Measurements from ENCODE around the gene PSMB10. TPM values are rescaled to one million over a fixed set of nuclear protein-coding genes. Genes with fewer than 3 reads are reported as not detected.

Gene PSMB10
- total RNA-seq, 1 donor from 2014 or later, result 28.7 TPM

- Histone ChIP-seq H3K27ac (ENCODE audit: low read depth, low read length) (no peak overlapping the region), H3K4me1 (ENCODE audit: control insufficient read depth in 3 of 3, insufficient read depth in 3 of 3, low read length in 3 of 3) (peaks cover 20 to 31% (median 31%) of the 10 kb centered on the region in 3 donors), H3K4me3 (ENCODE audit: low read length in 3 of 3) (no peak overlapping the region), H3K27me3 (ENCODE audit: control insufficient read depth in 3 of 3, insufficient read depth in 3 of 3, low read length in 3 of 3) (no peaks in the 10 kb centered on the region), H3K9me3 (ENCODE audit: control insufficient read depth in 3 of 3, low read length in 3 of 3) (no peaks in the 10 kb centered on the region), H3K9ac (ENCODE audit: low read depth in 1 of 3, low read length in 3 of 3) (no peak overlapping the region), H3K36me3 (ENCODE audit: control insufficient read depth in 3 of 3, insufficient read depth in 3 of 3, low read length in 3 of 3) (peaks cover 82 to 84% (median 83%) of the 10 kb centered on the region in 3 donors)
These were observed 13.7 kb upstream of the PSMB10 start for GRCh38 chr16:67950335-67950843.

- H3K4me1 ChIP-seq (ENCODE audit: control insufficient read depth in 3 of 3, insufficient read depth in 3 of 3, low read length in 3 of 3), result peaks cover 25 to 35% (median 35%) of the 10 kb centered on the region in 3 donors
- H3K9me3 ChIP-seq (ENCODE audit: control insufficient read depth in 3 of 3, low read length in 3 of 3), result no peaks in the 10 kb centered on the region
- no peak overlapping the region for H3K27ac ChIP-seq (ENCODE audit: low read depth, low read length)
- no peak overlapping the region for H3K9ac ChIP-seq (ENCODE audit: low read depth in 1 of 3, low read length in 3 of 3)
- H3K27me3 ChIP-seq (ENCODE audit: control insufficient read depth in 3 of 3, insufficient read depth in 3 of 3, low read length in 3 of 3), result no peaks in the 10 kb centered on the region
- no peak overlapping the region for H3K4me3 ChIP-seq (ENCODE audit: low read length in 3 of 3)
- peaks cover 83 to 87% (median 85%) of the 10 kb centered on the region in 3 donors for H3K36me3 ChIP-seq (ENCODE audit: control insufficient read depth in 3 of 3, insufficient read depth in 3 of 3, low read length in 3 of 3)
These were observed 13.0 kb upstream of the PSMB10 start for GRCh38 chr16:67949645-67950044.

- Histone ChIP-seq H3K4me3 (ENCODE audit: low read length in 3 of 3) (no peak overlapping the region), H3K9me3 (ENCODE audit: control insufficient read depth in 3 of 3, low read length in 3 of 3) (no peaks in the 10 kb centered on the region), H3K4me1 (ENCODE audit: control insufficient read depth in 3 of 3, insufficient read depth in 3 of 3, low read length in 3 of 3) (peaks cover 29 to 44% (median 44%) of the 10 kb centered on the region in 3 donors), H3K36me3 (ENCODE audit: control insufficient read depth in 3 of 3, insufficient read depth in 3 of 3, low read length in 3 of 3) (peaks cover 75 to 88% (median 76%) of the 10 kb centered on the region in 3 donors), H3K27me3 (ENCODE audit: control insufficient read depth in 3 of 3, insufficient read depth in 3 of 3, low read length in 3 of 3) (no peaks in the 10 kb centered on the region), H3K9ac (ENCODE audit: low read depth in 1 of 3, low read length in 3 of 3) (no peak overlapping the region), H3K27ac (ENCODE audit: low read depth, low read length) (no peak overlapping the region)
These were observed 11.4 kb upstream of the PSMB10 start for GRCh38 chr16:67948015-67948414.

- H3K4me1 ChIP-seq (ENCODE audit: control insufficient read depth in 3 of 3, insufficient read depth in 3 of 3, low read length in 3 of 3), result peaks cover 34 to 48% (median 43%) of the 10 kb centered on the region in 3 donors
- no peaks in the 10 kb centered on the region for H3K9me3 ChIP-seq (ENCODE audit: control insufficient read depth in 3 of 3, low read length in 3 of 3)
- no peak overlapping the region for H3K9ac ChIP-seq (ENCODE audit: low read depth in 1 of 3, low read length in 3 of 3)
- no peak overlapping the region for H3K27ac ChIP-seq (ENCODE audit: low read depth, low read length)
- H3K4me3 ChIP-seq (ENCODE audit: low read length in 3 of 3), result no peak overlapping the region
- no peaks in the 10 kb centered on the region for H3K27me3 ChIP-seq (ENCODE audit: control insufficient read depth in 3 of 3, insufficient read depth in 3 of 3, low read length in 3 of 3)
- H3K36me3 ChIP-seq (ENCODE audit: control insufficient read depth in 3 of 3, insufficient read depth in 3 of 3, low read length in 3 of 3), result peaks cover 78 to 94% (median 80%) of the 10 kb centered on the region in 3 donors
These were observed 10.4 kb upstream of the PSMB10 start for GRCh38 chr16:67946966-67947558.

GRCh38 chr16:67946128-67946569 lies 9.5 kb upstream of the PSMB10 start:
- H3K4me3 ChIP-seq (ENCODE audit: low read length in 3 of 3), result no peak overlapping the region
- peaks cover 25 to 39% (median 36%) of the 10 kb centered on the region in 3 donors for H3K4me1 ChIP-seq (ENCODE audit: control insufficient read depth in 3 of 3, insufficient read depth in 3 of 3, low read length in 3 of 3)
- peak overlapping the region in 1 of 3 donors; percentile 16 for H3K9ac ChIP-seq (ENCODE audit: low read depth in 1 of 3, low read length in 3 of 3)
- no peak overlapping the region for H3K27ac ChIP-seq (ENCODE audit: low read depth, low read length)
- H3K27me3 ChIP-seq (ENCODE audit: control insufficient read depth in 3 of 3, insufficient read depth in 3 of 3, low read length in 3 of 3), result no peaks in the 10 kb centered on the region
- H3K9me3 ChIP-seq (ENCODE audit: control insufficient read depth in 3 of 3, low read length in 3 of 3), result no peaks in the 10 kb centered on the region
- H3K36me3 ChIP-seq (ENCODE audit: control insufficient read depth in 3 of 3, insufficient read depth in 3 of 3, low read length in 3 of 3), result peaks cover 71 to 92% (median 72%) of the 10 kb centered on the region in 3 donors

- Histone ChIP-seq H3K27me3 (ENCODE audit: control insufficient read depth in 3 of 3, insufficient read depth in 3 of 3, low read length in 3 of 3) (no peaks in the 10 kb centered on the region), H3K4me1 (ENCODE audit: control insufficient read depth in 3 of 3, insufficient read depth in 3 of 3, low read length in 3 of 3) (peaks cover 25 to 36% (median 34%) of the 10 kb centered on the region in 3 donors), H3K9me3 (ENCODE audit: control insufficient read depth in 3 of 3, low read length in 3 of 3) (no peaks in the 10 kb centered on the region), H3K4me3 (ENCODE audit: low read length in 3 of 3) (no peak overlapping the region), H3K27ac (ENCODE audit: low read depth, low read length) (peak overlapping the region; percentile 40), H3K36me3 (ENCODE audit: control insufficient read depth in 3 of 3, insufficient read depth in 3 of 3, low read length in 3 of 3) (peaks cover 64 to 86% (median 66%) of the 10 kb centered on the region in 3 donors), H3K9ac (ENCODE audit: low read depth in 1 of 3, low read length in 3 of 3) (peak overlapping the region in 1 of 3 donors; percentile 16)
These were observed 8.8 kb upstream of the PSMB10 start for GRCh38 chr16:67945392-67945933.

GRCh38 chr16:67944690-67945391 lies 8.2 kb upstream of the PSMB10 start:
- Histone ChIP-seq H3K27me3 (ENCODE audit: control insufficient read depth in 3 of 3, insufficient read depth in 3 of 3, low read length in 3 of 3) (no peaks in the 10 kb centered on the region), H3K9me3 (ENCODE audit: control insufficient read depth in 3 of 3, low read length in 3 of 3) (no peaks in the 10 kb centered on the region), H3K9ac (ENCODE audit: low read depth in 1 of 3, low read length in 3 of 3) (peak overlapping the region in 1 of 3 donors; percentile 54), H3K4me3 (ENCODE audit: low read length in 3 of 3) (no peak overlapping the region), H3K36me3 (ENCODE audit: control insufficient read depth in 3 of 3, insufficient read depth in 3 of 3, low read length in 3 of 3) (peaks cover 64 to 86% (median 66%) of the 10 kb centered on the region in 3 donors), H3K27ac (ENCODE audit: low read depth, low read length) (peak overlapping the region; percentile 56), H3K4me1 (ENCODE audit: control insufficient read depth in 3 of 3, insufficient read depth in 3 of 3, low read length in 3 of 3) (peaks cover 29 to 42% (median 40%) of the 10 kb centered on the region in 3 donors)

GRCh38 chr16:67943619-67944504 lies 7.2 kb upstream of the PSMB10 start, which contains the start of gene LCAT:
Gene LCAT, minus strand, starts transcription at chr16:67944120. Its CDS starts 19 bp downstream, at chr16:67944101.
- peak within 1 kb of the TSS; percentile 62 for H3K27ac ChIP-seq (ENCODE audit: low read depth, low read length)
- no peaks in the 10 kb centered on the region for H3K27me3 ChIP-seq (ENCODE audit: control insufficient read depth in 3 of 3, insufficient read depth in 3 of 3, low read length in 3 of 3)
- peaks cover 56 to 83% (median 64%) of the 10 kb centered on the region in 3 donors for H3K36me3 ChIP-seq (ENCODE audit: control insufficient read depth in 3 of 3, insufficient read depth in 3 of 3, low read length in 3 of 3)
- peak within 1 kb of the TSS in 2 of 3 donors; percentile 20 to 62 for H3K9ac ChIP-seq (ENCODE audit: low read depth in 1 of 3, low read length in 3 of 3)
- no peak within 1 kb of the TSS for H3K4me3 ChIP-seq (ENCODE audit: low read length in 3 of 3)
- H3K4me1 ChIP-seq (ENCODE audit: control insufficient read depth in 3 of 3, insufficient read depth in 3 of 3, low read length in 3 of 3), result peaks cover 29 to 46% (median 44%) of the 10 kb centered on the region in 3 donors
- H3K9me3 ChIP-seq (ENCODE audit: control insufficient read depth in 3 of 3, low read length in 3 of 3), result no peaks in the 10 kb centered on the region

GRCh38 chr16:67943256-67943618 lies 6.6 kb upstream of the PSMB10 start:
- Histone ChIP-seq H3K27me3 (ENCODE audit: control insufficient read depth in 3 of 3, insufficient read depth in 3 of 3, low read length in 3 of 3) (no peaks in the 10 kb centered on the region), H3K9ac (ENCODE audit: low read depth in 1 of 3, low read length in 3 of 3) (no peak overlapping the region), H3K4me1 (ENCODE audit: control insufficient read depth in 3 of 3, insufficient read depth in 3 of 3, low read length in 3 of 3) (peaks cover 29 to 46% (median 42%) of the 10 kb centered on the region in 3 donors), H3K4me3 (ENCODE audit: low read length in 3 of 3) (no peak overlapping the region), H3K36me3 (ENCODE audit: control insufficient read depth in 3 of 3, insufficient read depth in 3 of 3, low read length in 3 of 3) (peaks cover 50 to 76% (median 58%) of the 10 kb centered on the region in 3 donors), H3K9me3 (ENCODE audit: control insufficient read depth in 3 of 3, low read length in 3 of 3) (no peaks in the 10 kb centered on the region), H3K27ac (ENCODE audit: low read depth, low read length) (peak overlapping the region; percentile 62)

Data from skeletal muscle tissue (tissue), 4 donors.